HG03039 (cell line): ENCODE results near the gene SERPINA6.
"Not testable (repeated sequence)": the region's sequence is repeated elsewhere in the genome, so short reads cannot be mapped to it uniquely, and the experiment has no call there.

ENCODE experiments used
- ATAC-seq: cut with Tn5 transposase; IDR thresholded peaks from one replicate; pipeline ENCODE4 v1.9.1; 2021; ENCODE audit warnings: mild to moderate bottlenecking, moderate library complexity; ENCODE audit not compliant: unreplicated experiment

Gene SERPINA6

GRCh38 chr14:94322648-94323570 lies at the start of gene SERPINA6:
SERPINA6 (minus strand) TSS chr14:94323336; CDS start chr14:94314648, 8,688 bp downstream.
- ATAC-seq = no peak

- no peak for ATAC-seq
Observed at GRCh38 chr14:94372021-94372605, 49.0 kb upstream of the SERPINA6 start.

- ATAC-seq = no peak
Observed at GRCh38 chr14:94370524-94370910, 47.4 kb upstream of the SERPINA6 start.

- ATAC-seq = not testable (repeated sequence)
Observed at GRCh38 chr14:94369766-94370523, 46.8 kb upstream of the SERPINA6 start.

GRCh38 chr14:94368956-94369355 lies 45.8 kb upstream of the SERPINA6 start:
- ATAC-seq = no peak

- ATAC-seq = no peak
Observed at GRCh38 chr14:94368243-94368590, 45.1 kb upstream of the SERPINA6 start.

- ATAC-seq = no peak
Observed at GRCh38 chr14:94367347-94368242, 44.5 kb upstream of the SERPINA6 start.

- no peak for ATAC-seq
Observed at GRCh38 chr14:94366146-94366915, 43.2 kb upstream of the SERPINA6 start, which contains the start of gene SERPINA2. SERPINA2 (minus strand) TSS chr14:94366698.

- ATAC-seq = no peak
Observed at GRCh38 chr14:94365624-94366023, 42.5 kb upstream of the SERPINA6 start.

GRCh38 chr14:94364964-94365363 lies 41.8 kb upstream of the SERPINA6 start:
- ATAC-seq = no peak

- no peak for ATAC-seq
Observed at GRCh38 chr14:94364037-94364436, 40.9 kb upstream of the SERPINA6 start.

GRCh38 chr14:94363151-94363624 lies 40.1 kb upstream of the SERPINA6 start:
- no peak for ATAC-seq

GRCh38 chr14:94362614-94363133 lies 39.5 kb upstream of the SERPINA6 start:
- ATAC-seq = no peak

GRCh38 chr14:94361682-94362081 lies 38.5 kb upstream of the SERPINA6 start:
- ATAC-seq = no peak

GRCh38 chr14:94360945-94361565 lies 37.9 kb upstream of the SERPINA6 start:
- ATAC-seq = no peak

GRCh38 chr14:94357166-94357565 lies 34.0 kb upstream of the SERPINA6 start:
- no peak for ATAC-seq

GRCh38 chr14:94356379-94357056 lies 33.4 kb upstream of the SERPINA6 start:
- ATAC-seq = no peak

- ATAC-seq = no peak
Observed at GRCh38 chr14:94355191-94355794, 32.2 kb upstream of the SERPINA6 start.
